ENCODE results near the gene ZEB2. TPM values are rescaled to one million over a fixed set of nuclear protein-coding genes. Genes with fewer than 3 reads are reported as not detected.
A peak's percentile ranks its signal among the peaks of the same experiment; 100 is the strongest.

Gene ZEB2
- total RNA-seq, 6 donors from 2014 or later, result 104 to 237 (median 148) TPM

- Histone ChIP-seq H3K9me3 (no peaks in the 10 kb centered on the region), H3K27ac (peak overlapping the region in 3 of 4 donors; percentile 0 to 50 (median 16)), H3K36me3 (no peaks in the 10 kb centered on the region), H3K4me1 (peaks cover 5 to 49% (median 19%) of the 10 kb centered on the region in 4 donors), H3K27me3 (no peaks in the 10 kb centered on the region), H3K4me3 (no peak overlapping the region)
- WGBS, 2 donors, result 33 to 35% methylated on average over 4 of the region's 4 CpGs
- TF ChIP-seq CTCF (IDR thresholded peaks at IDR 0.05) (no peak), POLR2AphosphoS5 (IDR thresholded peaks at IDR 0.05) (no peak), POLR2A (IDR thresholded peaks at IDR 0.05) (no peak), EP300 (IDR thresholded peaks at IDR 0.05) (no peak)
- ATAC-seq (ENCODE audit: low FRiP score in 2 of 2) (no peak), DNase-seq (no peak)
Measured at GRCh38 chr2:144437636-144438035, 82.3 kb downstream of the ZEB2 start.

GRCh38 chr2:144434425-144435222 lies 85.3 kb downstream of the ZEB2 start:
- Histone ChIP-seq H3K4me1 (peaks cover 9 to 50% (median 34%) of the 10 kb centered on the region in 4 donors), H3K27ac (peak overlapping the region in 2 of 4 donors; percentile 23 to 53), H3K36me3 (no peaks in the 10 kb centered on the region), H3K4me3 (no peak overlapping the region), H3K9me3 (no peaks in the 10 kb centered on the region), H3K27me3 (no peaks in the 10 kb centered on the region)
- DNase-seq (no peak), ATAC-seq (ENCODE audit: low FRiP score in 2 of 2) (no peak)
- WGBS, 2 donors, result 67 to 72% methylated on average over 4 of the region's 4 CpGs
- TF ChIP-seq EP300 (IDR thresholded peaks at IDR 0.05) (peak in 1 of 4 donors; percentile 4), POLR2A (IDR thresholded peaks at IDR 0.05) (no peak), POLR2AphosphoS5 (IDR thresholded peaks at IDR 0.05) (peak in 1 of 2 donors; percentile 16), CTCF (IDR thresholded peaks at IDR 0.05) (no peak)

GRCh38 chr2:144432921-144433320 lies 87.0 kb downstream of the ZEB2 start:
- no peak for ATAC-seq (ENCODE audit: low FRiP score in 2 of 2)
- no peaks in the 10 kb centered on the region for H3K27me3 ChIP-seq
- H3K4me1 ChIP-seq, result peaks cover 18 to 42% (median 32%) of the 10 kb centered on the region in 4 donors
- TF ChIP-seq POLR2A (IDR thresholded peaks at IDR 0.05) (no peak), EP300 (IDR thresholded peaks at IDR 0.05) (no peak), POLR2AphosphoS5 (IDR thresholded peaks at IDR 0.05) (no peak), CTCF (IDR thresholded peaks at IDR 0.05) (no peak)
- 65 to 69% methylated on average over 1 of the region's 1 CpG for WGBS, 2 donors
- DNase-seq, result no peak
- no peak overlapping the region for H3K27ac ChIP-seq
- no peak overlapping the region for H3K4me3 ChIP-seq
- no peaks in the 10 kb centered on the region for H3K9me3 ChIP-seq
- H3K36me3 ChIP-seq, result no peaks in the 10 kb centered on the region

GRCh38 chr2:144431998-144432397 lies 87.9 kb downstream of the ZEB2 start:
- H3K4me1 ChIP-seq, result peaks cover 24 to 51% (median 33%) of the 10 kb centered on the region in 4 donors
- ATAC-seq (ENCODE audit: low FRiP score in 2 of 2) (no peak), DNase-seq (no peak)
- no peak for TF ChIP-seq EP300 (IDR thresholded peaks at IDR 0.05)
- TF ChIP-seq CTCF (IDR thresholded peaks at IDR 0.05), result no peak
- TF ChIP-seq POLR2AphosphoS5 (IDR thresholded peaks at IDR 0.05), result no peak
- TF ChIP-seq POLR2A (IDR thresholded peaks at IDR 0.05), result no peak
- no peaks in the 10 kb centered on the region for H3K36me3 ChIP-seq
- 70 to 71% methylated on average over 3 of the region's 3 CpGs for WGBS, 2 donors
- H3K4me3 ChIP-seq, result no peak overlapping the region
- H3K27me3 ChIP-seq, result no peaks in the 10 kb centered on the region
- H3K27ac ChIP-seq, result peak overlapping the region in 3 of 4 donors; percentile 47 to 70 (median 64)
- no peaks in the 10 kb centered on the region for H3K9me3 ChIP-seq
